COLO668 (cell line): ENCODE data around the gene MEGF11.

Experiments used
- DNase-seq: peaks from one replicate; lab custom pipeline; 2025; ENCODE audit not compliant: unreplicated experiment; lab: John Stamatoyannopoulos, UW

Gene MEGF11

DNA sequence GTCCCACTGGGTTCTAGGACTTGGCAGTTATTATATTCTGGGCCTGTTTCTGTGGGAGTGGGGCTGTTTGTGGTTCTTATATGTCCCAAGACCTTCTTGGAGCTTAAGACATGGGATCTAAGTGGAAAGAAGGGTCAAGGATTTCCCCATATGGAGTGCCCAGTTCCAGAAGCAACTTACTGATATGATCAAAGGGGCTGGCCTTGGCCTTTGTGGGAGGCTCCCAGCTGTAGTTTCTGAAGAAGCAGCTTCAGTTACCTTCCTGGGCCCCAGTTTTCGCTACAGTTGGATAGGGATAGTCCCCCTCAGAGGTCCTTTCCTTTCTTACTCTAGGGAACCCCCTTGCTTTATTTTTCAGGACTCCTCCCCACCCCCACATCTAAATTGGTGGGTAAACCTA, 328.2 kb downstream of the MEGF11 start:
- DNase-seq, result no peak

- no peak for DNase-seq
Observed at GRCh38 chr15:65924004-65924403, 329.5 kb downstream of the MEGF11 start.

DNA sequence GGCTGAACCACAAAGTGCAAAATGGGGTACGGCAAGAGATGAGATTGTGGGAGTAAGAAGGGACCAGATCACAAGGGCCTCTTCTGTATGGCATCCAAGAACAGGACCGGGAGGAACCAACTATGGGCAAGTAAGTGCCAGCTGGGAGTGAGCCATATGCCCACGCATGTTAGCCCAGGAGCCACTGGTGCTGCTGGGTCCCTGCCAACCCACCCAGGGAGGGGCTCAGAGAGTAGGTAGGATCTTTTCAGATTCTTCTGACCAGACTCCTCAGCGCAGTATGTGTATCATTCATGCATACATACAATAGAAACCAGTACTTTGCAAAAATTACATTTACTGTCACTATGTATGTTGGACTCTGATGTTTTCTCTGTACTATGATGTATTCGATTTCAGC, 330.3 kb downstream of the MEGF11 start:
- DNase-seq, result no peak

DNA sequence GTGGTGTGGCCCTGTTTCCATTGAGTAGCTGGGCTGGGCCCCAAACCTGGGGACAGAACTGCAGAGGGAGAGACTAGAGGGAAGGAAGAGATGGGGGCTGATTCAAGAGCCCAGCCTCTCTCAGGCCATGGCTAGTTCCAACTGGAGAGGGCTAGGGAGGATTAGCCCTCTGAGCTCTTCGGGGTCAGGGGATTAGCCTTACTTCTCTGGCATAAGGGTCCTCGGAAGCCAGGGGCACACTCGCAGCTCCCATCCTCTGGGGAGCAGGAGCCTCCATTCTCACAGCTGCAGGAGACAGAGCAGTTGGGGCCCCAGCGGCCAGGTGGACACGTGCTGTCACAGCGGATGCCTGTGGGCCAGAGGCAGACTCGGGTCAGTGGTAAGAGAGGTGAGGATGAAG, 330.9 kb downstream of the MEGF11 start:
- DNase-seq, result no peak

- no peak for DNase-seq
Observed at GRCh38 chr15:65921780-65922179, 331.8 kb downstream of the MEGF11 start.

DNA sequence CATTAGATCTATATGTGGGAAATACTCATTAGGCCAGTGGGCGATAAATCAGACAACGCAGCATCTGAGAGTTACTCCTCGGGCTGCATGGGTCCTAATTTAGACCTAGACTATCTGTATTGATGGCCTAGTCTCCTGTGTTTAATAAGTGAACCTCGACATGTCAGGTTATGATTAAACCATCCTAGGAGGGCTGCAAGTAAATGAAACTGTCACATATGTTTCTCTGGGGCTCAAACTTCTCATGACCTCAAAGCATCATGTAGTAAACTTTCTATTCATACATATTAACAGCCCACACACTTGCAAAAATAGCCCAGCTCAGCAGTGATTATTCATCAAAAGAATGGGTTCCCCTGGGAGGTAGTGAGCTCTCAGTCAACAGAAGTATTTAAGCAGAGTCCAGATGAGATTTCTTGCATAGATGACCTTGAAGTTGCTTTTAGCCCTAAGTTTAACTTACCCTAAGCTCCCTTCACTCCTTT, 332.7 kb downstream of the MEGF11 start:
- DNase-seq, result no peak

DNA sequence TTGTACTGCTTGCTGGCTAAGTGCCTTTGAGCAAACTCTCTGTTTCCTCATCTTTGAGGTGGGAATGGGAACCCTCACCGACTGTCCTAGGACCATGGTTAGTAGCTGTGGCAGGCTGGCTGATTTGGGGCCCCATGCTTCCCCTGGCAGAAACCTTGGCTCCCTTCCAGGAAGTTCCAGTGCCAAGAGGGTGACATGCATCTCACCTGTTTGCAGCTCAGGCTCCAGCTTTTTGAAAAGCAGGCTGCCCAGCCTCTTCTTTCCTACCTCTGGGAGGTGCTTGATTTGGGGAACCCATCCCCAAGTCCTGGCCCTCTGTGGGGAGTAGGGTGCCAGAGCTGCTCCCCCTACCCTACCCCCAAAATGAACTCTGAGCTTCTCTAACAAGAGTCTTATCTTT, 333.4 kb downstream of the MEGF11 start:
- DNase-seq, result peak; percentile 55

- no peak for DNase-seq
Observed at GRCh38 chr15:65919353-65919752, 334.2 kb downstream of the MEGF11 start.

DNA sequence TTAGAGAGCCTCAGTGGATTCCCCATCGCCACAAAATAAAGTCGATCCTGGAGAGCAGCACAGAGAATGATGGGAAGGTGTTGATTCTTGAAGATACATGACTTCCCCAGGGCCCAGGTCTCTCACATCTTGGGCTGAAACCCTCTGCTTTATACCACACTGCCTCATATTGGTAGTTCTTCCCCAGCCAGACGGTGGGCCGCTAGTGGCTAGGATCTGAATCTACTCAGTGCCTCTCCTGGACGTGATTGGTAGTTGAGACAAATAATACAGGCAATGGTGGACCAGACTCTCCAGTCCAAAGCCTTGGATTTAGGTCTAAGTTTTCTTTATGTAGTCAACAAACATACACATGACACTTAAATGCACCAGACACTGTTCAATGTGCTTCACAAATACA, 334.6 kb downstream of the MEGF11 start:
- no peak for DNase-seq

DNA sequence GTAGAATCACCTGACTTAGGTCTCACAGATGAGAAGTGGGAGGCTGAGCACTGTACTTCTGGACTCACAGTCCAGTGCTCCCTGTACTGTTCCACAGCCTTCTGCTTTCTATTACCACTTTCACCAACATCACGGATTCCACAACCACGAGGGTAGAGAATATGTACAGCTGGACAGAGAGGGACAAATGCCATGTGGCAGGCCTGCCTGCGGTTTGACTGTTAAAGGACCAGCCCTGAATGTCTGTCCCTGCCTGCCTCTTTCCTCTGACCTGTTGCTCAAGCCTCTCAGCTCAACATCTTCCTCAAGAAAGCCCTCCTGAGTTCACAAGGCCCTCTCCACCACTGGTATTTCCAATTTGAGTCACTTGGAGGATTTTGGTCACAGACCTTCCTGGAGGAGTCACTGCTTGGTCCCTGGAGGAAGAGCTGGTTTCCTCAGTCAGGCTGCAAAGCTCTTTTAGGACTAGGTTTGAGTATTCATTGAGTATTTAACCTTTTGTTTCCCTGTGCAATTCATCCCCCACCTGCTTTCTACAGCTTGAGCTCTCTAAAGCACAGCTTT, 335.1 kb downstream of the MEGF11 start:
- DNase-seq, result no peak

DNA sequence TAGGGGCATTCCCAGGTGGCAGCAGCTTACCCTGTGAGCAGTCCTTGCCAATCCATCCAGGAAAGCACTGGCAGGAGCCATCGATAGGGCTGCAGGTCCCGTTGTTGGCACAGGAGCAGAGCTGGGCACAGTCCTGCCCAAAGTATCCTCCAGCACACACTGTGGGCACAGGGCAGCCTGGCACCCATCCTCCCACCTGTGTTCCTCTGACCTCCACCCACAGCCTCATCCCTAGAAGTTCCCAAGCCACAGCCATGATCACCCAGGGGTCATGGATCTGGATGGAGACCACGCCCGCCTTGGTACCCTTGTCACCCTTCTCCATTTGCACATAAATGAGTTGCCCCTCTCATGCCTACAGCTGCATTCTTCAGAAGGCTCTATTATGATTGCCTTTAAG, 335.6 kb downstream of the MEGF11 start:
- DNase-seq, result no peak

DNA sequence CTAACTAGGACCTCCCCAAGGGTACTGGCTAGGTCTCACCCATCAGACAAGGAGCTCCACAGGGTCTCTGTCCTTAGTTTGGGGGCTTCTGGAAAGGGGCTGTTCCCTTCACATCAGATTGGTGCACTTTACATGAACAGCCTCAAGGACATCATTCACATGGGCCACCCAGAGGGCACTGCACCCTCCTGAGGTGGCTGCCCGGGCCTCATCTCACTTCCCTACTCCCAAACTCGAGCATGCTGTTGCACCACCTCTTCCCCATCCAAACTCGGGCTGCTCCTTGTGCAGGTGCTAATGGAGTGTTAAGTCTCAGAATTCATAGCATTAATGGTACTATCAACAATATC, 336.2 kb downstream of the MEGF11 start:
- no peak for DNase-seq

- peak; percentile 77 for DNase-seq
Observed at GRCh38 chr15:65916664-65917406, 336.7 kb downstream of the MEGF11 start.

- DNase-seq, result no peak
Observed at GRCh38 chr15:65916041-65916663, 337.4 kb downstream of the MEGF11 start.

DNA sequence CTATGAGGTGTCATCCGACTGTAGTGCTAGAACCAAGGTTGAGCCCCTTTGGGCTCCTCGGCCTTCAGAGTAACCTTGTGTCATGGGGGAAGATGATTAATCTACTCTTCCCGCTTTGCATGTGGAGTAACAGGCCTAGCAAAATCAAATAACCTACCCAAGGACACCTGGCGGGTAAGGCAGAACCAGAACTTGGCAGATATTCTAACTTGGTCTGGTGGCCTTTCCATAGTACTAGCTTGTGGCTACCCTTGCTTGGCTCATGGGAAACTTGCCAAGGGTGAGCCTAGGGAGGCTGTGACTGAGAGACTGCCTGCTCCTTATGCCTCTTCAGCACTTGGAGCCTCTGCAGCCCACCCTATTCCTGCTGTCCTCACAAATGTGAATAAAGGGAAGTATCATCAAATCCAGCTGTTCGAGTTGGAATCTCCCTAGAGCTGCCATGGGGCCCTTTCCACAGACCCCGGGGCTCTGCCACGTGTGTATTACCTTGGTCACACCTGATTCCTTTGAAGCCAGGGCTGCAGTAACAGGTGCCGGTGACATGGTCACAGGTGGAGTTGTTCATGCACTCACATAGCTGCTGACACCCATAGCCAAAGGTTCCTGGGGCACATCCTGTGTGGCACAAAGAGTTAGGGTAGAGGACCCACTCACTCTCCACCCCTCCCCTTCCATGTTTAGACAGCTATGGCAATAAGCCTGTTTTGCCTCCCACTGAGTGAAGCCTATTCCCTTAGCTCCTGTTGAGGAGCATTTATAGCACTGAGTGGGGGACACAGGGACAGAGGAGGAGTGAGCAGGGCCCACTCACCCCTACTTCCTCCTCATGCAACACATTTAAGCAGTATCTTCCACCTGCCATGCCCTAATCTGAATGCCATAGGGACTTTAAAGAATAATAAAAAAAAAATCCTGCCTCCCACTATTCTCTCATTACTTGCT, 338.3 kb downstream of the MEGF11 start:
- no peak for DNase-seq

DNA sequence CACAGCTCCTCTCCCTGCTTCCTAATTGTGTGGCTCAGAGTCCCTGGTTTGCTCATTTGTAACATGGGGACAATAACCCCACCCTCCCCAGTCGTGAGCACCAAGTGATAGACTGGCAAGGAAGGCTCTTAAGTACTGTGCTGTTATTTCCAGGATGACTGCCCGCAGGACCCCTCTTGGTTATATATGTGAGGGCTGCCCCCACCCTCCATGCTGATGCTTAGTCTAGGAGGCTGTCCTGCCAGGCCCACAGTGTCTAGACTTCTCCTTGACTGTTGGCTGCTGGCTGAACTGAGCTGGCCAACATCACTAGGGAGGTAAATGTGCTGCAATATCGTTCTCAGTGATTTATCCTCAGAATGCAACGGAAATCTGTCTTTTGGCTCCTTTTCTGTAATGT, 339.2 kb downstream of the MEGF11 start:
- DNase-seq, result no peak

- DNase-seq, result no peak
Observed at GRCh38 chr15:65913631-65914199, 339.8 kb downstream of the MEGF11 start.

- DNase-seq, result no peak
Observed at GRCh38 chr15:65912235-65912634, 341.3 kb downstream of the MEGF11 start.

- no peak for DNase-seq
Observed at GRCh38 chr15:65910341-65910740, 343.2 kb downstream of the MEGF11 start.

- DNase-seq, result no peak
Observed at GRCh38 chr15:65909831-65910230, 343.7 kb downstream of the MEGF11 start.

GRCh38 chr15:65908876-65909275, 344.7 kb downstream of the MEGF11 start:
- DNase-seq, result no peak
